ENCODE measurements around the gene AIF1L. TPM values are rescaled to one million over a fixed set of nuclear protein-coding genes. Genes with fewer than 3 reads are reported as not detected.
A peak's percentile ranks its signal among the peaks of the same experiment; 100 is the strongest.

The AIF1L gene
- total and polyA plus RNA-seq, 2 of the 13 experiments (the other 11 are each of a cell fraction or from before 2014, with no cell fraction given) = 12.4 to 36.5 TPM

DNA sequence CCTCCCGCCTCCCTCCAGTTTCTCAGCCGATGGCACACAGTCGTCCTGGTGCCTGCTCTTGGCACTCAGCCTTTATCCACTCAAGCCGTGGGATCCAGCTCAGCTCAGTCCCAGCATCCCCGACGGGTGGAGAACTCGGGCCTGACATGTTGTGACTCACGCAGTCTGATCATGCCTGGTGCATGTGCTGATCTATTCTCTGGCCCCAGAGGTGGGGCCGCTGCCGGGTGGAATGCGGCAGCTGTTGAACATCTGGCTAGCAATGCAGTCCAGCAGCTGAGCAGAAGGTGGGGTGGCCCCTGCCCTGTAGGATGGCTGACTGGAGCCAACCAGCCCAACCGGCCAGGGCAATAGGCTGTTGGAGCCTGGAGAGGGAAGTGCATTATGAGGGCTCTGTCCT lies 1.7 kb upstream of the AIF1L start (continued):
- TF ChIP-seq ZGPAT (CRISPR knock-in tag; IDR thresholded peaks at IDR 0.05) (no peak), CREBL2 (CRISPR knock-in tag; IDR thresholded peaks at IDR 0.05; ENCODE audit: borderline replicate concordance) (no peak), FOXP1 (IDR thresholded peaks at IDR 0.05) (no peak), FOXP1 (CRISPR knock-in tag; IDR thresholded peaks at IDR 0.05) (no peak), SAP130 (CRISPR knock-in tag; IDR thresholded peaks at IDR 0.05; ENCODE audit: low read depth) (peak; percentile 51; the same call in 1 of the 2 replicates), SMAD3 (CRISPR knock-in tag; IDR thresholded peaks at IDR 0.05) (no peak), ZNF101 (CRISPR knock-in tag; IDR thresholded peaks at IDR 0.05; ENCODE audit: borderline replicate concordance, low read depth) (no peak), ARID5B (CRISPR knock-in tag; IDR thresholded peaks at IDR 0.05) (peak; percentile 27), EEA1 (CRISPR knock-in tag; IDR thresholded peaks at IDR 0.05; ENCODE audit: borderline replicate concordance) (no peak), BHLHE40 (IDR thresholded peaks at IDR 0.05; ENCODE audit: low read length) (peak; percentile 41; the same call in 1 of the 2 replicates), TFAP4 (IDR thresholded peaks at IDR 0.05; ENCODE audit: borderline replicate concordance, low read depth) (peak; percentile 75; the same call in 1 of the 2 replicates), SOX5 (CRISPR knock-in tag; IDR thresholded peaks at IDR 0.05; ENCODE audit: borderline replicate concordance) (peak; percentile 40; the same call in 1 of the 2 replicates), GABPB1 (CRISPR knock-in tag; IDR thresholded peaks at IDR 0.05) (0 out of 2 replicates have a peak, but pooled peaks have one; percentile 25), HNRNPLL (IDR thresholded peaks at IDR 0.05; ENCODE audit: low read depth, low read length, poor library complexity, severe bottlenecking) (peak; percentile 32)
